HG03460 (cell line): ENCODE data around the gene CCL22.

ENCODE experiments used
- ATAC-seq: cut with Tn5 transposase; IDR thresholded peaks from one replicate; pipeline ENCODE4 v1.9.1; 2021; ENCODE audit not compliant: unreplicated experiment

Gene CCL22

DNA sequence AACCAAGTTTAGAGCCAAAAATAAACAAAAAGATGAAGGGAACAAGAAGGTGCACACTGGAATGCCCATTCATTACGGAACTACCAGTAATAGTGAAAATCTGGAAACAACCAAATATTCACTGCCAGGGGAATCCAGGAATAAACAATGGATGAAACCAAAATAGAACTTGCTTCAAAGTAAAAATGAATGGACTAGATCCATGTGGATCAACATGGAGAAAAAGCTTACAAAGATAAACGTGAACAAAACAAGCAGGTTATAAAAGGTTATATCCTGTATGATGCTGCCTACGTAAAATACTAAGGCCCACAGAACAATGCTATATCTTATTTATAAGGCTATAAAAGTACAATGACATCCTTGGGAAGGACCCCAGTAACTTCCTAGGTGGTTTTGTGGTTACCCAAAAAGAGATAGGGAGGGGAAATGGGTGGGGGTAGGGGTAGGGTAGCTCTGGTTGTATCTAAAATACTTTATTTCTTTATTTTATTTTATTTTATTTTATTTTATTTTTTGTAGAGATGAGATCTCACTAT lies 12.8 kb upstream of the CCL22 start:
- no peak for ATAC-seq

DNA sequence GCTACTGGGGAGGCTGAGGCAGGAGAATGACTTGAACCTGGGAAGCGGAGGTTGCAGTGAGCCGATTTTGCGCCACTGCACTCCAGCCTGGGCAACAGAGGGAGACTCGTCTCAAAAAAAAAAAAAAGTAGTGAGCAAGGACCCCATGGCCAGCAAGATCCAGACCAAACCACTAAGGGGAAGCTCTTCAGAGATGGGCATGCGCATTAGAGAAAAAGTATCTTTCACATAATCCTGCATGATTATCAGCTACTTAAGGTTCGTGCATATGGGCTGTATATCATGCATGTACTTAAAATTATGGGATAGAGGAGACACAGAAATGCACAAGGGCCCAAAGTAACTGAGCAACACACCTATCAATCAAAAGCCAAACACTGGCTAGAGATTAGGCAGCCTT lies 10.7 kb upstream of the CCL22 start:
- no peak for ATAC-seq

DNA sequence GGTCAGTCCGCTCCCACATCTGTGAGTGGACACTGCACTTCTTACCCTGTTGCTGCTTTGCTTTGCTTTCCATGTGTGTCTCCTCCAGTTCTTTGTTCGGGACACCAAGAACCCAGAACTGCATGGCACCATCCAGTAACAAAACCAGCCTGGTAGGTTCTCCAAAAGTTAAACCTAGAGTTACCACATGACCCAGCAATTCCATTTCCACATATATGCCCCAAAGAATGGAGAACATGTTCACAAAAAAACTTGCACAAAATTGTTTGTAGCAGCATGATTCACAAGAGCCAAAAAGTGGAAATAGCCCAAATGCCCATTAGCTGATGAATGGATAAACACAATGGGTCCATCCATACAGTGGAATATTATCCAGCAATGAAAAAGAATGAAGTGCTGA lies 10.3 kb upstream of the CCL22 start:
- ATAC-seq, result no peak

DNA sequence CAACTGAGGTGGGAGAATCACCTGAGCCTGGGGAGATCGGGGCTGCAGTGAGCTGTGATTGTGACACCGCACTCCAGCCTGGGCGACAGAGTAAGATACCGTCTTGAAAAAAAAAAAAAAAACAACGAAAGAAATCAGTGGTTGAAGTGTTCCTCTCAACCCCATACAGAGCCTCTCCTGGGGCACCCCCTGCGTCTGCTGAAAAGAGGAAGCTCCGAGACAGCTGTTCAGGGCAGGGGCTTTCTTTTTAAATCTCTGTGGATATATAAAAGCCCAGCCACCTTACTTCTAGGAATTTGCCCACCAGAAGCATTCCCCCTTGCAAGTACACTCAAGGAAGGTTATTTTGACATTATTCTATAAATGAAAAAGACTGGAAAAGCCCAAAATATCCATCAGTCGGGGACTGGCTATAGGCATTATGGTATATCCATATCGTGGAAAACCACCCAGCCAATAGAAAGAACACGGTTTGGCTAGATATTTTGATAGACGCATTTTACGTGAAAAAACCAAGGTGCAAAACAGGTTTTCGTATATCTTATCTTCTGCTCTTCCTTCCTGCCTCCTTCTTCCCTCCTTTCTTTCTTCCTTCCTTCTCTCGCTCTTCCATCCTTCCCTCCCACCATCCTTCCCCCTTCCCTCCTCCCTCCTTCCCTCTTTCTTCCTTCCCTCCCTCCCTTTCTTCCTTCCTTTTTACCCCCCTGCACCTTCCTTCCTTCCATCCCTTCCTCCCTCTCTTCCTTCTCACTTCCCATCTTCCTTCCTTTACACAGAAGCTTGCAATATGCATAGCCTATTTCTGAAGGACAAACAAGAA lies 9.2 kb upstream of the CCL22 start:
- peak; percentile 95 for ATAC-seq

DNA sequence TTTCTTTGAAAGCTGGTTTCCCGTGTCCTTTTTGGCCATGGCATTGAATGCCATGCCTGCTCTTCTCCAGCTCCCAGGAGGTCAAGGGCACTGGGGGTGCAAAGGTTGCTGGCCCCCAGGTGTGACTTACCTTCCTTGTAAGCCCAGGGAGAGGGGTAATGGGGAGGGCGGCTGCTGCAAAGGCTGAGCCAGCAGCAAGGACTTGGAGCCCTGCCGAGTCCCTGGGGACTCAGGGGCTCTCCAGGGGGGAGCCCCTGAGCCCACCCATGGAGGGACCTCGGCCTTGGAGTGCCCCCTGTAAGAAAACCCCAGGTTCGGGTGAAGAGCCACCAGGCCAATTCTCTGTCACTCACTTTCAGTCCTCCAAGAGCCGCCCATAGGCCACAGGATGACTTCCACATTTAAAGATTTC lies 5.9 kb upstream of the CCL22 start:
- no peak for ATAC-seq

DNA sequence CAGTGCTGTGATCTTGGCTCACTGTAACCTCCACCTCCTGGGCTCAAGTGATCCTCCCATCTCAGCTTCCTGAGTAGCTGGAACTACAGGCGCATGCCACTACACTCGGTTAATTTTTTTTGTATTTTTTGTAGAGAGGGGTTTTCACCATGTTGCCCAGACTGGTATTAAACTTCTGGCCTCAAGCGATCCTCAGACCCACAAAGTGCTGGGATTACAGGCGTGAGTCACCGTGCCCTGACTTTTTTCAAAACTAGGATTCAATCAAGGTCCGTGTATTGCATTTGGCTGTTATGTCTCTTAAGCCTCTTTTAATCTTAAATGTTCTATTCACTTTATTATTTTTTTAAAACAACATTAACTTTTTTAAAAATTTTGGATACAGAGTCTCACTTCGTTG lies 4.3 kb upstream of the CCL22 start:
- no peak for ATAC-seq

DNA sequence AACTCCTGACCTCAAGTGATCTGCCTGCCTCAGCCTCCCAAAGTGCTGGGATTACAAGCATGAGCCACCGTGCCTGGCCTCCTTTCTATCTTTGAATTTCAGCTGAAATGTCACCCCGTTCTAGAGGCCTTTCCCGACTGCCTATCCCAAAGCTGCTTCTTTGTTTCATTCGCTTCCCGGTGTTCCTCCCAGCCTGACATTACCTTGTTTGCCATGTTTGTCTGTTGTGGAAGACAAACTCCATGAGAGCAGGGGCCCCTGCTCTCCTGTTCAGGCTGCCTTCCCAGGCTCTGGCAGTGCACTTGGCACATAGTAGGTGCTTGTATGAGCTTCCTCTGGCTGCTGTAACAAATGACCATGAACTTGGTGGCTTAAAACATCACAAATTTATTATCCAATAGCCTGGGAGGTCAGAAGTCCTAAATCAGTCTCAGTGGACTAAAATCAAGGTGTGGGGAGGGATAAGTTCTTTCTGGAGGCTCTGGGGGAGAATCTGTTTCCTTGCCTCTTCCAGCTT lies 2.6 kb upstream of the CCL22 start:
- ATAC-seq, result no peak

DNA sequence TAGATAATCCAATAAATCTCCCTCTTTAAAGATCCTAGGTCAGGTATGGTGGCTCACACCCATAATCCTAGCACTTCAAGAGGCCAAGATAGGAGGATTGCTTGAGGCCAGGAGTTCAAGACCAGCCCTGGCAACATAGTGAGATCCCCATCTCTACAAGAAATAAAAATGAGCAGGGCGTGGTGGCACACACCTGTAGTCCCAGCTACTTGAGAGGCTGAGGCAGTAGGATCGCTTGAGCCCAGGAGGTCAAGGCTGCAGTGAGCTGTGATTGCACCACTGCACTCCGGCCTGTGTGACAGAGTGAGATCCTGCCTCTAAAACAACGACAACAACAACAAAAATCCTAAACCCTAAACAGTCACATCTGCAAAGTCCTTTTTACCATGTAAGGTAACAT lies 2.0 kb upstream of the CCL22 start:
- ATAC-seq, result no peak

DNA sequence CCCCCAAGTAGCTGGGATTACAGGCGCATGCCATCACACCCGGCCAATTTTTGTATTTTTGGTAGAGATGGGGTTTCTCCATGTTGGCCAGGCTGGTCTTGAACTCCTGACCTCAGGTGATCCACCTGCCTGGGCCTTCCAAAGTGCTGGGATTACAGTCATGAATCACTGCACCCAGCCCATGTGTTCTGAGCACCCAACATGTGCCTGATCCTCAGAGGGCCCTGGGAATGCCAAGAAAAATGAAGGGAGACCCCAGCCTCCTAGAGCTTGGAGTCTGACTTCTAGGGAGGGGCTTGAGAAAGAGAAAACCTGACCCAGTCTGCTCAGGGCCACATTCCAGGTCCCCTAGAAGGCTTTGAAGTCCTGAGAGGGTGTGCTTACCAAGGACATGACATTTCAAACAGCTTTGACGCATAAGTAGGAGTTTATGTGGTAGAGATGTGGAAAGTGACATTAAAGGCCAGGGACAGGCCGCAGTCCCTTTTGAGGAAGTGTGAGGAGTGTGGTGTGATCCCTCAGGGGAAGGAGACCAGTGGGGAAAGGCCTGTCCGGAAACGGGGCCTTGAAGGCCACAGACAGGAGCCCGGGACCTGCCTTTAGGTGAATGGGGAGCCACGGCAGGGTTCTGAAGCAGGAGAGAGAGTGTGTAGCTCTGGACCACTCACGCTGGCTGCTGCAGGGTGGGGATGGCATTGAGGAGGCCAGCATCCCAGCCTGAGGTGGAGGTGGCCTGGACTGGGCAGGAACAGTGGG lies 1.1 kb upstream of the CCL22 start:
- no peak for ATAC-seq

DNA sequence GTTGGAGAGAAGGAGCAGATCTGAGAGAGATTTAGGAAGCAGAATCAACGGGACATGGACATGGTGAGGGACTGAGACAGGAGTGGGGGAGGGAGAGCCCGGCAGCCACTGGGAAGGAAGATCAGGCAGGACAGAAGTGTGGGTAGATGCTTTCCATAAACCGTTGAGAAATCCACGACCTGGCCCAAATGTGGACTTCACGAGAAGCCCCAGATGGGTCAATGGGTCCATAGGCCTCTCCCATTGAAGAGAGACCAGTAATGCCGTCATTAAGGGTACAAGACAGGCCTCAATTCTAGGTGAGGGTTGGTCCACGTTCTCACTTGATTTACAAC lies 530 bp upstream of the CCL22 start:
- ATAC-seq, result no peak

DNA sequence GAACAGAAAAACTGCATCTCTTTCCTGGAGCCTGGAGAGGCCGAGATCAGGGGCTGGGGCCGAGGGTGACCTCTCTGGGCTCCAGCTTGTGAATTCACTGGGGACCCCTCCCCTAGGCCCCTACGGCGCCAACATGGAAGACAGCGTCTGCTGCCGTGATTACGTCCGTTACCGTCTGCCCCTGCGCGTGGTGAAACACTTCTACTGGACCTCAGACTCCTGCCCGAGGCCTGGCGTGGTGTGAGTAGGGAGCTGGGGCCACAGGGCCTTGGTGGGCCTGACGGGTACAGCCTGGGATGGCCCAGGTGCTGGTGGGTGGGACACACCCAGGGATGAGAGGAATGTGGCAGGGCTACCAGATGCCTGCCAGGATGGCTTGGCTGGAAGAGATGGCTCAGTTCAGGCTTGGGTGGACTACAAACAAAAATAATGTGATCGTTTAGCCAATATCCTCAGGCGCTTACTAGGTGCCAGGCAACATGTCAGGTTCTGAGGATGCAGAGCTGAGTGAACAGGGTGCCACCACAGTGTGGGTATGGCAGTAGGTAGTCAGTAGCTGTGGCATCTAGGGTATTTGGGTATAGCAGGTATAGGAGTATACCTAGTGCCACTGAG lies 1.8 kb downstream of the CCL22 start:
- no peak for ATAC-seq

DNA sequence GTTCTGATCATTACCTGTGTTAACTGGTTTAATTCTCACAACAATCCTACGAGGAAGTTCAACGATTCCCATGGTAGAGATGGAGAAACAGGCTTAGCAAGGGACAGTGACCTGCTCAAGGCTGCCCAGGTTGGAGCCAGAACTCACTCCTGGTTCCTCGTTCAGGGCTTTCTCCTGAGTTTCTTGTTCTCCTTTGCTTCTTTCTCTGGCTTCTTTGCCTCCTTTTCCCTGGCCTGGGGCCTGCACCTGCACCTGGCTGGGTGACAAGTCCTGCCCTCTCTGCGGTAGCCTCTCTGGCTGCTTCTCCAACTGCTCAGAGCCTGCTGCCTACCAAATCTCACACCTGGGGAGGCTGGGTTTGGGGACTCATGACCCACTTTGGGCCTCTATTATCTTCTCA lies 2.8 kb downstream of the CCL22 start:
- no peak for ATAC-seq

DNA sequence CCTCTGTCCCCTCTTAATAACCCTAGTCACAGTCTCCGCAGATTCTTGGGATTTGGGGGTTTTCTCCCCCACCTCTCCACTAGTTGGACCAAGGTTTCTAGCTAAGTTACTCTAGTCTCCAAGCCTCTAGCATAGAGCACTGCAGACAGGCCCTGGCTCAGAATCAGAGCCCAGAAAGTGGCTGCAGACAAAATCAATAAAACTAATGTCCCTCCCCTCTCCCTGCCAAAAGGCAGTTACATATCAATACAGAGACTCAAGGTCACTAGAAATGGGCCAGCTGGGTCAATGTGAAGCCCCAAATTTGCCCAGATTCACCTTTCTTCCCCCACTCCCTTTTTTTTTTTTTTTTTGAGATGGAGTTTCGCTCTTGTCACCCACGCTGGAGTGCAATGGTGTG lies 5.6 kb downstream of the CCL22 start:
- ATAC-seq, result no peak

DNA sequence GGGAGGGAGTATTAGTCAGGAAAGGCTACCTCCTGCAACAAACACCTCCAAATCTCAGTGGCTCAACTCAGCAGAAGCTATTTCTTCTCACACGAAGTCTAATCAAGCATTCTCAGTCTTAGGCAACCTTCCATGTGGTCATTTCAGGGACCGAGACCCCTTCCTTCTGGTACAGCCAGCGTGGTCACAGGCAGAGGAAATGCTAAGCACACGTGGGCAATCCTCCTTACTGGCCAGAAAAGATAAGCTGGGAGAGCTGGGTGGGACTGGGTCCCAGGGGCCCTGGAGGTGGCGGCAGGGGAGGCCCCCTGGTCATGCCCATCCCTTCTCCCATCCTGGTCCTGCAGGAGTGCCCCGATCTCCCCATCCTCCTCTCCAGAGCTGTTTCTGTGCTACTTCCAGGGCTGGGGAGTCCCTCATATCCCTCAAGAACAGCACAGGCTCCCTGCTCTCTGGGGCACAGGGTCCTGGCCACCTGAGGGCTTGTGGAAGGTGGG lies 8.0 kb downstream of the CCL22 start:
- ATAC-seq, result no peak

DNA sequence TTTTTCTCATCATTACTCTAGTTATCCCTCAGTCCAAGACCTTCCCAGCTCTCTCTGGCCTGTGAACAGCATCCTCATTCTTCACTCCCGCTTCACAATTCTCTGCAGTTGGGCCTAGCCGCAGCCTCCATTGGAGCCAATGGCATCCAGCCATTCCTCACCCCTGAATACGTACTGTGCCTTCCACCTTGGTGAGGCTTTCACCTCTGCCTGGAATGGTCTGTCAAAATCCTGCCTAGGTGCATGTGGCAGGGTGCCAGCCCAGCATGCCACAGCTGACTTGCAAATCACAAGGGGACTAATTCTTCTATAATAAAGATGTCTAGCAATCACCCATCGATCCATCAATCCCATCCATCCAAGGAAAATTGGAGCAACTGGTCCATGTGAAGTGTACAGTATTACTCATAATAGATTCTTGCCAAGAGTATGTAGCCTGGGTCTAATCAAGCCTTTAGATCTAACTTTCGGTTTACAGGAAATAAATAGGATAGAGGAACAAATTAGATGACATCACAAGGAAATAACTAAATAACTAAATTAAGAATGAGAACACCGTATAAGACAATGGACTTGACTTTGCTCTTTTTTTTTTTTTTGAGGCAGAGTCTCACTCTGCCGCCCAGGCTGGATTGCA lies 8.7 kb downstream of the CCL22 start:
- ATAC-seq, result no peak

DNA sequence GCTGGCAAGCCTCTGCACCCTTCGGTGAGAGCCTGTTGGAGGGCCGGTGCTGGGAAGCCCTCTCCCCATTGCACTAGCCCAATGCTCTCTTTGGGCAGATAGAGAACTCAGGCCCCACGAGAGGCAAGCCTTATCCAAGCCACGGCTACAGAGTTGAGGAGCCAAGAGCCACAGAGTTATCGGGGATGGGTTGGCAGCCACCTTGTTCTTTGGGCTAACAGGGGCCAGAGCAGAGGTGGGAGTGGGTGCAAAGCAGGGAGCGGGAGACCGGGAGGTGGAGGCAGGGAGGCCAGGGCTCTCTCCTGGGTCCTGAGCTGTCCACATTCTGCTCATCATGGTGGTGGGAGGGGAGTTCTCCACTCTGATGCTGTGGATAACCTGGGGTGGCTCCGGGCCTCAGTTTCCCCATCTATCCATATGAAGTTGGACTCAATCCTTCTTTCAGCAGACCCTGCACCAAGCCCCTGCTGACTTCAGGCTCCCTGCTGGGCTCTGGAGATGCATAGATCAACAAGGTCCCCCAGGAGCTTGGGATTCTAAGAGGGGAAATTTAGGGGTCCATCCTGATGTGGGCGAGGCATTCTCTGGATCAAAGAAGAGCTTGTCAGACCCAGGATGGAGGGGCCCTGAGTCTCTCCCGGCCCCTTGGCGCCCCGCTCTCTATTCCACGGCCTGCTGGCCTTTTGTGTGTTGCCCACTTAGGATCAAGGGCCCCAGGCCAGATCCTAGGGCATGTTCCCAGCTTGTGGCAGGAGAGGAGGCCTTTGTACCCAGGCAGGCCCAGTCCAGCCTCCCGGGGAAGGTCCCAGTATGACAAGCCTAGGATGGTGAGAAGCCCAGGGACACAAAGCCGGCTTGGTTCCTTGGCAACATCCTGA lies 13.2 kb downstream of the CCL22 start:
- ATAC-seq, result no peak

DNA sequence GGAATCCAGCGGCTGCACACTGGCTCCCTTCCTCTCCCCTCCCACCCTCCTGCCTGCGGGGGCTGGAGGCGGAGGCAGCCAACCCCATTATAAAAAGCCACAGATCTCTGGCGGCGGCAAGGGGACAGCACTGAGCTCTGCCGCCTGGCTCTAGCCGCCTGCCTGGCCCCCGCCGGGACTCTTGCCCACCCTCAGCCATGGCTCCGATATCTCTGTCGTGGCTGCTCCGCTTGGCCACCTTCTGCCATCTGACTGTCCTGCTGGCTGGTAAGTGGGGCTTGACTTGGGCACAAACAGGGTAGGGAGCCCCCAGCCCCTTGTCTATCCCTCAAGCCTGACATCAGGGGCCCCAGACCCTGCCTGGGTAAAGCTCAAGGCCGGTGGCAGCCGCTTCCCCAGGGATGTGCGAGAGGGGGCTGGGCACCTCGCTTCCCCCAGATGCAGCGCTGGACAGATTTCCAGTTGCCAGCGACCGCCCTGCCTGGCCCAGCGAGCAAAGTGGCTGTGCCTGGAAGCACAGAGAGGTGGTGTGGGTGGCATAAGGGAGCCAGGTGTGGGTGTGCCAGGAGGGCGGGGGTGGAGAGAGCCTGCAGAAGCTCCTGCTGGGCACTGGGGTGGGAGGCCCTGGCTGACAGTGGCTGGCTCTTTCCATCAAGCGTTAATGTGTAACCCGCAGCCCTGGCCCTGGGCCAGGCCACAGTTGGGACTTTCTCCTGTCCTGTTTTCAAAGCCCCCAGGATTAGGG lies 14.0 kb downstream of the CCL22 start, which contains the start of gene CX3CL1:
Gene CX3CL1 (plus strand): TSS at position 119 of the 745 bp plus-strand sequence. CDS start 79 bp downstream, at position 198.
- no peak for ATAC-seq

DNA sequence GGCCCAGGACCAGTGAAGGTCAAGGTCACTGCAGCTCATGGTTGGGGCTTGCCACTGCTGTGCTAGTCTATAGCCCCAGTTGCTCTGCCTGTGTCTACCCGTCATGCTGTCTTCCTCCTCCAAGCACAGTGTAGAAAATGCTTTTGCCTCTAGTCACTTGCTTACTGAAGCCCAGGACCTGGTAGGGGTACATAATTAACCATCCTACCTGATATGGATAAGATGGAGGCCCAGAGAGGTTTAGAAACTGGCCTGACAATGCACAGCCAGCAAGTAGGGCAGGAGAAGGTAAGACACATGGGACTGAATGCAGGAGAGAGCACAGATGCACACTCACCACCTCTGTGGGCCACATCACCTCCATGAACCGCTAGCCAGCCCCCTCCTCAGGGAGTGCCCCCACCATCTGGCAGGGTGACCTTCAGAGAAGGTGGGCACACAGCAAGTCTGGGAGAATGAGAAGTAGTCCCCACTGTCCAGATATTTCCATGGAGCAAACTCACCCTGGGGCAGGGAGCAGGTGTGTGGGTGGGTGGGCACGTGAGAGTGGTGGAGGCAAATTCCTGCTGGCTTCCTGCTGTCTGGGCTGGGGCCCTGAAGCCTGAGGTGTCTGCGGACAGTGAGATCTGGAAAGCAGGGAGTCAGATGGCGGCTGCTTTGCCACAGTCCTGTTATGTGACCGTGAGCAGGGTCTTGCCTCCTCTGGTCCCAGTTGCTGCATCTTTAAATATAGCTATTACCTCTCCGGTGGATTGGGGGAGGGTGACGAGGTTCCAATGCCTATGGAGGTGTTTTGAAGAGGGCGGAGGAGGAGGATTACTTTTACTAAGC lies 14.7 kb downstream of the CCL22 start:
- no peak for ATAC-seq
